Rectal smooth muscle tissue (tissue), 1 donor: ENCODE measurements around the gene TTLL9.
"Not testable (repeated sequence)": the region's sequence is repeated elsewhere in the genome, so short reads cannot be mapped to it uniquely, and the experiment has no call there.

Source experiments
- H3K27ac ChIP-seq: one replicate; pipeline ENCODE4 v1.7.0; 2013; ENCODE audit warnings: low read depth, low read length, inconsistent platforms
- H3K27me3 ChIP-seq: one replicate; pipeline ENCODE4 v1.7.0; 2013; ENCODE audit warnings: low read length; ENCODE audit not compliant: control insufficient read depth, insufficient read depth
- H3K36me3 ChIP-seq: one replicate; pipeline ENCODE4 v1.7.0; 2013; ENCODE audit warnings: low read length; ENCODE audit not compliant: control insufficient read depth, insufficient read depth
- H3K4me1 ChIP-seq: one replicate; pipeline ENCODE4 v1.7.0; 2013; ENCODE audit warnings: low read length; ENCODE audit not compliant: control insufficient read depth, insufficient read depth
- H3K4me3 ChIP-seq: one replicate; pipeline ENCODE4 v1.7.0; 2013; ENCODE audit warnings: low read length
- H3K9ac ChIP-seq: one replicate; pipeline ENCODE4 v1.7.0; 2013; ENCODE audit warnings: low read length

The TTLL9 gene

DNA sequence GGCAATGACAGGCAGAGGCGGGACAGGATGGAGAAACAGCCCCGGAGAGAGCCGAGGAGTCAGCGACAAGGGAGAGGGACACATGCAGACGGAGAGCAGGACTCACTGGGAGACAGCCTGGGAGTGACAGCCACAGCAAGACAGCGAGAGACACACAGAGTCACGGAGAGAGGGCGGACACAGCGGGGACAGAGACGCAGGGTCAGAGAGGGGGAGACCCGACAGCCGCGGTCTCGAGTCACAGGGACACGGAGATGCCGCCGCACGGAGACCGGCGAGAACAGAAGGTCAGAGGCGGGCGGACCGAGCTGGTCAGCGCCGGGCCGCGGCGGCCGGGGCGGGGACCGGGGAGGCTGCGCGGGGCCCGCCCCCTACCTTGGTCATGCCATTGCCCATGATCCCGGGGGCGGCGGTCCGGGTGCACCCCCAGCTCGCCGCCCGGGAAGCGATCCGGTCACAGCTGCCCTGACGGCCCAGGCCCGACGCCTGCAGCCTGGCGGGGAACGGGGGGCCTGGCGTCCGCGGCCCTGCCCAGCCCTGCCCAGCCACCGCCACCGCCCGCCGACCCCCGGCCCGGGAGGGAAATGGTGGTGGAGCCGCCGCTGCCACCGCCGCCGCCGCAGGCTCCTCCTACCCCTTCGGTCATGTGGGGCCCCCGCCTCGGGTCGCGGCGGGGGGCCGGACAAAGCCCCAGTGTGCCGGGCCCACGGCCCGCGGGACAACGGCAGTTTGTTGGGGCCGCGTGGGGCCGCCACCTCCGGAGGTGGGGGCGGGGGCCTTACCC, at the start of gene TTLL9, which contains the start of gene DUSP15:
TSS of gene TTLL9 (plus strand) at position 693 of the 784 bp plus-strand sequence. CDS start 493 bp downstream, outside the sequence.
TSS of gene DUSP15 (minus strand) at position 586 of the 784 bp plus-strand sequence. CDS start at position 396, 190 bp downstream.
- Histone ChIP-seq H3K4me1 (no peaks in the 10 kb centered on the region), H3K36me3 (no peaks in the 10 kb centered on the region), H3K27ac (no peak within 1 kb of the TSS), H3K9ac (peak within 1 kb of the TSS; percentile 13), H3K4me3 (peak within 1 kb of the TSS; percentile 66), H3K27me3 (peaks cover 10% of the 10 kb centered on the region)

GRCh38 chr20:31821427-31821826, 49.0 kb upstream of the TTLL9 start:
- Histone ChIP-seq H3K4me1 (no peaks in the 10 kb centered on the region), H3K4me3 (no peak overlapping the region), H3K27me3 (no peaks in the 10 kb centered on the region), H3K36me3 (no peaks in the 10 kb centered on the region), H3K27ac (no peak overlapping the region), H3K9ac (no peak overlapping the region)

- Histone ChIP-seq H3K27ac (no peak overlapping the region), H3K4me3 (no peak overlapping the region), H3K36me3 (no peaks in the 10 kb centered on the region), H3K4me1 (no peaks in the 10 kb centered on the region), H3K9ac (no peak overlapping the region), H3K27me3 (no peaks in the 10 kb centered on the region)
These were observed 47.8 kb upstream of the TTLL9 start for GRCh38 chr20:31822421-31823330.

DNA sequence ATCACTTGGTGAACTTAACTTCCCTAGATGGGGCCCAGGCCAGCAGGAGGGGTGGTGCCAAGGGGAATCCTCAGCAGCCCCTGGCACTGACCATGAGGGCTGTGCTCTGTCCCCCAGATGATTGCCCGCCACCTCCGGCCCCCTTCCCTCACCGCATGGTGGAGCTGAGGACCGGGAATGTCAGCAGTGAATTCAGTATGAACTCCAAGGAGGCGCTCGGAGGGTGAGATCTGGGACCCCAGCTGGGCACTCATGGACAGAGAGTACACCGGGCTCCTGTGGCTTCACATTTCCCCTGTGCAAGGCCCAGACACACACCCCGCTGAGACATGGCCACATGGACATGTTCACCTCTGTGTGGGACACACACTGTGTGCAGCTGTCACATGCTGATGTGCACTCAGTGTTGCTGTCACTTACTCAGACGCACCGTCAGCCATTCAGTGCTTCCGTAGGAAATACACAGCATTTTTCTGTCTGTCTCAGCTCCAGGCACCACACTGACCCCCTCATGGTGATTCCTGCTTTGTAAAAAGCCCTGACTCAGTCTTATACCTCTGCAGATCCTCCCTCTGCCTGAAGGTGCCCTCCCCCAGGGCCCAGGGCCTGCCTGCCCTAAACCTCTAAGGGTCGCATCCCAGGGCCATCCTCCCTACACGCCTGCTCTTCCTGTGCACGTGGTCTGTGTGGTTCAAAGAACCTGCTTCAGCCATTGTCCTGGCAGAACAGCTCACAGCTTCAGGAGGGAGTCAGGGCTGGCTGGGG, 46.9 kb upstream of the TTLL9 start:
- Histone ChIP-seq H3K36me3 (no peaks in the 10 kb centered on the region), H3K9ac (no peak overlapping the region), H3K27me3 (no peaks in the 10 kb centered on the region), H3K27ac (no peak overlapping the region), H3K4me3 (no peak overlapping the region), H3K4me1 (no peaks in the 10 kb centered on the region)

- no peak overlapping the region for H3K4me3 ChIP-seq
- no peaks in the 10 kb centered on the region for H3K27me3 ChIP-seq
- no peak overlapping the region for H3K9ac ChIP-seq
- no peak overlapping the region for H3K27ac ChIP-seq
- no peaks in the 10 kb centered on the region for H3K4me1 ChIP-seq
- no peaks in the 10 kb centered on the region for H3K36me3 ChIP-seq
These were observed 46.3 kb upstream of the TTLL9 start for GRCh38 chr20:31824125-31824485.

GRCh38 chr20:31824554-31825313, 45.7 kb upstream of the TTLL9 start:
- H3K4me3 ChIP-seq = no peak overlapping the region
- H3K4me1 ChIP-seq = no peaks in the 10 kb centered on the region
- no peaks in the 10 kb centered on the region for H3K36me3 ChIP-seq
- H3K27me3 ChIP-seq = no peaks in the 10 kb centered on the region
- no peak overlapping the region for H3K9ac ChIP-seq
- no peak overlapping the region for H3K27ac ChIP-seq

GRCh38 chr20:31826074-31826473, 44.4 kb upstream of the TTLL9 start:
- no peaks in the 10 kb centered on the region for H3K4me1 ChIP-seq
- no peak overlapping the region for H3K27ac ChIP-seq
- H3K9ac ChIP-seq = no peak overlapping the region
- H3K27me3 ChIP-seq = no peaks in the 10 kb centered on the region
- H3K36me3 ChIP-seq = no peaks in the 10 kb centered on the region
- no peak overlapping the region for H3K4me3 ChIP-seq

DNA sequence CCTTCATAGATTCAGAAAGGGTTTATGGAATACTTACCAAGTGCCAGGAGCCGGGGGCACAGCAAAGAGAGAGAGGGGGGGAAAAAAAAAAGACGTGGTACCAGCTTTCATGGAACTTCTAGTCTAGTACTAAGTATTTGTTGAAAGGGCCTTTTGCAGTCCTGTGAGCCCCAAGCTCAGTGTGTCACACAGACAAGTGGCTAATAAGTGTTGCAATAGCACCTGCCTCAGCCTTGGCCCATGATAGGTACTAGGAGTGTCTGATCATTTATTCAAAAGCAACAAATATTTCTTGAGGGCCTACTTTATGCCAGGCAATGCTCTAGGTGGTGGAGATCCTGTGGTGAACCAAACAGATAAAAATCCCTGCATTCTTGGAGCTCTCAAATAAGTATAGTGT, 43.4 kb upstream of the TTLL9 start:
- Histone ChIP-seq H3K27me3 (no peaks in the 10 kb centered on the region), H3K9ac (no peak overlapping the region), H3K4me3 (no peak overlapping the region), H3K4me1 (no peaks in the 10 kb centered on the region), H3K36me3 (no peaks in the 10 kb centered on the region), H3K27ac (no peak overlapping the region)

DNA sequence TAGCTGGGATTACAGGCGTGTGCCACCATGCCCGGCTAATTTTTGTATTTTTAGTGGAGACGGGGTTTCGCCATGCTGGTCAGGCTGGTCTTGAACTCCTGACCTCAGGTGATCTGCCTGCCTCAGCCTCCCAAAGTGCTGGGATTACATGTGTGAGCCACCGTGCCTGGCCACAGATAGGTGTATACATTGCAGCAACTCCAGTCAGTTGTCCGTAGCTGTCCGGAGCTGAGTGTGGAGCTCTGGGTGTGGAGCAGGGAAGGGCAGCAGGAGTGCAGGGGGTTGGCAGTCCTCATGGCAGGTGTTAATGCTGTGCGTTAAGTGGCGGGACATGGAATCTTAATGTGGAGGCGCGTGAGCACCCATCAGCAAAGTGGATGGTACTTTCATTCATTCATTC, 42.4 kb upstream of the TTLL9 start:
- not testable (repeated sequence) for H3K4me1 ChIP-seq, H3K4me3 ChIP-seq, H3K27ac ChIP-seq, H3K36me3 ChIP-seq, H3K9ac ChIP-seq, H3K27me3 ChIP-seq

DNA sequence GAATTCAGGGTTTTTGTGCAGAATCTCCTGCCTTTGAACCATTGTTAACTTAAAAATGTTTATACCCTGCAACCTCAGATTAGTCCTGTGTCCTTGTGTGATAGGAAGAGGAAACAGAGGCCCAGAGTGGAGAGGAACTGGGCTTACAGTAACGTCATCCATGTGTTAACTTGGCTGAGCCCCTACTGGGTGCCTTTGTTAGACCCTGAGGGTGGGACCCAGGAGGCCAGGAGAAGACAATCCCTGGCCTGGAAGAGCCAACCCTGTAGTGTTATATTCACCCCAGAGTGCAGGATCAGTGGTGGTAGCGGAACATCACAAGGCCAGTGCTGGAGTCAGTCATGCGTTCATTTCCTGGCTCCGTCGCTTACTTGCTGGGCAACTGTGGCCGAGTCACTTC, 40.7 kb upstream of the TTLL9 start:
- H3K27ac ChIP-seq = no peak overlapping the region
- no peaks in the 10 kb centered on the region for H3K4me1 ChIP-seq
- H3K27me3 ChIP-seq = no peaks in the 10 kb centered on the region
- H3K36me3 ChIP-seq = no peaks in the 10 kb centered on the region
- H3K9ac ChIP-seq = no peak overlapping the region
- no peak overlapping the region for H3K4me3 ChIP-seq

- Histone ChIP-seq H3K4me1 (no peaks in the 10 kb centered on the region), H3K36me3 (no peaks in the 10 kb centered on the region), H3K27me3 (no peaks in the 10 kb centered on the region), H3K4me3 (no peak overlapping the region), H3K27ac (no peak overlapping the region), H3K9ac (no peak overlapping the region)
These were observed 39.9 kb upstream of the TTLL9 start for GRCh38 chr20:31830406-31830981.
